ENCODE measurements around the gene NEK1. TPM values are rescaled to one million over a fixed set of nuclear protein-coding genes. Genes with fewer than 3 reads are reported as not detected.

NEK1 gene
- total RNA-seq, 2 experiments from 2014 or later: 10.7 to 11.4 TPM

GRCh38 chr4:169362607-169363006 is 249.8 kb downstream of the NEK1 start:
- ChIA-PET CTCF (no interaction called here), POLR2A (no interaction called here)
- intact Hi-C loops (cut with micrococcal nuclease): no loop called here
- Mint-ChIP-seq H3K27ac (no peak overlapping the region), H3K4me1 (ENCODE audit: low read depth) (no peaks in the 10 kb centered on the region), H3K4me3 (no peak overlapping the region), H3K36me3 (no peaks in the 10 kb centered on the region), H3K9me3 (peaks cover 10% of the 10 kb centered on the region), H3K27me3 (peaks cover 2% of the 10 kb centered on the region)
- DNase-seq: no peak

GRCh38 chr4:169361756-169362155 is 250.6 kb downstream of the NEK1 start:
- Mint-ChIP-seq H3K4me3 (no peak overlapping the region), H3K9me3 (peaks cover 9% of the 10 kb centered on the region), H3K27me3 (peaks cover 2% of the 10 kb centered on the region), H3K36me3 (no peaks in the 10 kb centered on the region), H3K27ac (no peak overlapping the region), H3K4me1 (ENCODE audit: low read depth) (no peaks in the 10 kb centered on the region)
- CTCF ChIA-PET: no interaction called here
- no peak for DNase-seq
- POLR2A ChIA-PET: no interaction called here
- intact Hi-C loops (cut with micrococcal nuclease): no loop called here

GRCh38 chr4:169359961-169360360 is 252.4 kb downstream of the NEK1 start:
- CTCF ChIA-PET: no interaction called here
- H3K4me3 Mint-ChIP-seq: no peak overlapping the region
- no peaks in the 10 kb centered on the region for H3K36me3 Mint-ChIP-seq
- POLR2A ChIA-PET: no interaction called here
- H3K9me3 Mint-ChIP-seq: no peaks in the 10 kb centered on the region
- no peaks in the 10 kb centered on the region for H3K4me1 Mint-ChIP-seq (ENCODE audit: low read depth)
- intact Hi-C loops (cut with micrococcal nuclease): no loop called here
- DNase-seq: no peak
- H3K27me3 Mint-ChIP-seq: peaks cover 2% of the 10 kb centered on the region
- H3K27ac Mint-ChIP-seq: no peak overlapping the region

GRCh38 chr4:169352360-169352759 is 260.0 kb downstream of the NEK1 start:
- intact Hi-C loops (cut with micrococcal nuclease): no loop called here
- H3K36me3 Mint-ChIP-seq: no peaks in the 10 kb centered on the region
- H3K9me3 Mint-ChIP-seq: no peaks in the 10 kb centered on the region
- CTCF ChIA-PET: no interaction called here
- peaks cover 2% of the 10 kb centered on the region for H3K27me3 Mint-ChIP-seq
- POLR2A ChIA-PET: no interaction called here
- H3K27ac Mint-ChIP-seq: no peak overlapping the region
- H3K4me1 Mint-ChIP-seq (ENCODE audit: low read depth): no peaks in the 10 kb centered on the region
- no peak overlapping the region for H3K4me3 Mint-ChIP-seq
- no peak for DNase-seq

GRCh38 chr4:169351872-169352271 is 260.5 kb downstream of the NEK1 start:
- no peaks in the 10 kb centered on the region for H3K4me1 Mint-ChIP-seq (ENCODE audit: low read depth)
- peaks cover 2% of the 10 kb centered on the region for H3K27me3 Mint-ChIP-seq
- POLR2A ChIA-PET: no interaction called here
- H3K9me3 Mint-ChIP-seq: no peaks in the 10 kb centered on the region
- no peaks in the 10 kb centered on the region for H3K36me3 Mint-ChIP-seq
- CTCF ChIA-PET: no interaction called here
- H3K27ac Mint-ChIP-seq: no peak overlapping the region
- no peak for DNase-seq
- no peak overlapping the region for H3K4me3 Mint-ChIP-seq
- intact Hi-C loops (cut with micrococcal nuclease): no loop called here

GRCh38 chr4:169348541-169348940 is 263.8 kb downstream of the NEK1 start:
- no peaks in the 10 kb centered on the region for H3K4me1 Mint-ChIP-seq (ENCODE audit: low read depth)
- no peak overlapping the region for H3K27ac Mint-ChIP-seq
- H3K27me3 Mint-ChIP-seq: peaks cover 2% of the 10 kb centered on the region
- intact Hi-C loops (cut with micrococcal nuclease): no loop called here
- POLR2A ChIA-PET: no interaction called here
- H3K9me3 Mint-ChIP-seq: no peaks in the 10 kb centered on the region
- no peaks in the 10 kb centered on the region for H3K36me3 Mint-ChIP-seq
- H3K4me3 Mint-ChIP-seq: no peak overlapping the region
- CTCF ChIA-PET: no interaction called here
- DNase-seq: no peak

- no peak for DNase-seq
- no peak overlapping the region for H3K4me3 Mint-ChIP-seq
- CTCF ChIA-PET: no interaction called here
- intact Hi-C loops (cut with micrococcal nuclease): no loop called here
- no peaks in the 10 kb centered on the region for H3K4me1 Mint-ChIP-seq (ENCODE audit: low read depth)
- no peak overlapping the region for H3K27ac Mint-ChIP-seq
- POLR2A ChIA-PET: no interaction called here
- peaks cover 2% of the 10 kb centered on the region for H3K27me3 Mint-ChIP-seq
- H3K9me3 Mint-ChIP-seq: no peaks in the 10 kb centered on the region
- H3K36me3 Mint-ChIP-seq: no peaks in the 10 kb centered on the region
Measured at GRCh38 chr4:169346840-169347239, 265.5 kb downstream of the NEK1 start.

- H3K4me1 Mint-ChIP-seq (ENCODE audit: low read depth): no peaks in the 10 kb centered on the region
- H3K27me3 Mint-ChIP-seq: no peaks in the 10 kb centered on the region
- no peak for DNase-seq
- intact Hi-C loops (cut with micrococcal nuclease): no loop called here
- no peak overlapping the region for H3K4me3 Mint-ChIP-seq
- H3K9me3 Mint-ChIP-seq: no peaks in the 10 kb centered on the region
- POLR2A ChIA-PET: no interaction called here
- CTCF ChIA-PET: no interaction called here
- H3K27ac Mint-ChIP-seq: no peak overlapping the region
- H3K36me3 Mint-ChIP-seq: no peaks in the 10 kb centered on the region
Measured at GRCh38 chr4:169345316-169345721, 267.1 kb downstream of the NEK1 start.

Other genes with a start within 250 kb of the NEK1 start
- 10 to 100 TPM; 17.3 to 18.6 TPM for gene CLCN3, start 8.0 kb upstream of the NEK1 start, total RNA-seq
- gene HPF1, start 145.4 kb upstream of the NEK1 start, total RNA-seq: 10 to 100 TPM; 36.6 to 41.1 TPM